Glutamatergic neuron (in vitro differentiated cells): ENCODE data around the gene PIGV. TPM values are rescaled to one million over a fixed set of nuclear protein-coding genes. Genes with fewer than 3 reads are reported as not detected.

Experiments used
- DNase-seq: peaks from one replicate; pipeline ENCODE4 v3.0.0; 2022
- H3K27ac Mint-ChIP-seq: one replicate; pipeline ENCODE4 v1.8.0; 2020; ENCODE audit warnings: mild to moderate bottlenecking, mixed read lengths, inconsistent platforms; ENCODE audit not compliant: unreplicated experiment
- H3K27me3 Mint-ChIP-seq: one replicate; pipeline ENCODE4 v1.8.0; 2020; ENCODE audit warnings: mild to moderate bottlenecking, moderate library complexity, mixed read lengths, inconsistent platforms; ENCODE audit not compliant: unreplicated experiment
- H3K36me3 Mint-ChIP-seq: one replicate; pipeline ENCODE4 v1.8.0; 2020; ENCODE audit warnings: mild to moderate bottlenecking, mixed read lengths, inconsistent platforms; ENCODE audit not compliant: unreplicated experiment
- H3K4me1 Mint-ChIP-seq: one replicate; pipeline ENCODE4 v1.8.0; 2020; ENCODE audit warnings: mild to moderate bottlenecking, low read depth, mixed read lengths, inconsistent platforms; ENCODE audit not compliant: unreplicated experiment
- H3K4me3 Mint-ChIP-seq: one replicate; pipeline ENCODE4 v1.8.0; 2020; ENCODE audit warnings: mild to moderate bottlenecking, mixed read lengths, inconsistent platforms; ENCODE audit not compliant: unreplicated experiment
- H3K9me3 Mint-ChIP-seq: one replicate; pipeline ENCODE4 v1.8.0; 2020; ENCODE audit warnings: mild to moderate bottlenecking, moderate library complexity, mixed read lengths, inconsistent platforms; ENCODE audit not compliant: unreplicated experiment
- total RNA-seq: library from RNA; stranded (reverse); fragmentation: NEBNext Ultra II Directional; extraction: Animal tissue kit (Norgen Biotek cat#: 25700); gene quantifications from one replicate; pipeline ENCODE4 v1.2.1, GENCODE V29; 2021; ENCODE audit not compliant: unreplicated experiment
- TF ChIP-seq, protein P1 (sequence below): fragments of 200-600 bp; sonication (generic); IDR thresholded peaks from one replicate; pipeline ENCODE4 v1.5.0; 2021; ENCODE audit not compliant: partially characterized antibody, unreplicated experiment

Gene PIGV
- total RNA-seq, 1 donor from 2014 or later: 6.7 TPM

DNA sequence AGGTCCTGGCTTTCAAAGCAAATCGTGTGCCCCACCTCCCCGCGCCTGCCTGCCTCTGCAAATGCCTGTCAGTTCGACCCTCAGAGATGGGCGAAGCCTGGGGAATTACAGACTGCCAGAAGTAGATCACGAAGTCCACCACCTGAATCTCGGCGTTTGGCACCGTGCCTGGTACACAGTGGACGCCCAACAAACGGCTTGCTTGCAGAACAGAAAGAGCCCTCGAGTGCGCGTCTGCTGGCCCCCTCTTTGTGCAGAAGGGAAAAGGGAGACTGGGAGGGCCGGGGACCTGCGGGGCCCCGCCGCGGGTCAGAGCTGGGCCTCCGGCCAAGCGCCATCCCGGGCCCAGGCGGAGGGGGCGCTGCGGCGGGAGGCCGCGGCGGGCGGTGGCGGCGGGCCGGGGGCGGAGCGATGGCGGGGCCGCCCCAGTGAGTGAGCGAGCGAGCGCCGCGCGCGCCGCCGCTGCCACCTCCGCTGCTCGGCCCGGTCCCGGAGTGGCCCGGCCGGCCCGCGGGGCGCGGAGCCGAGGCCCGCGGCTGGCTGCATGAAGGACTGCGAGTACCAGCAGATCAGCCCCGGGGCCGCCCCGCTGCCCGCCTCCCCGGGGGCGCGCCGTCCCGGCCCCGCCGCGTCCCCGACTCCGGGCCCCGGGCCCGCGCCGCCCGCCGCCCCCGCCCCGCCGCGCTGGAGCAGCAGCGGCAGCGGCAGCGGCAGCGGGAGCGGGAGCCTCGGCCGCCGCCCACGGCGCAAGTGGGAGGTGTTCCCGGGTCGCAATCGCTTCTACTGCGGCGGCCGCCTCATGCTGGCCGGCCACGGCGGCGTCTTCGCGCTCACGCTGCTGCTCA lies 38.7 kb downstream of the PIGV start, which contains the start of gene ZDHHC18:
Gene ZDHHC18 (plus strand): TSS at position 428 of the 845 bp plus-strand sequence. CDS start 117 bp downstream, at position 545.
- Mint-ChIP-seq H3K9me3 (peaks cover 7% of the 10 kb centered on the region), H3K27me3 (peaks cover 11% of the 10 kb centered on the region), H3K36me3 (no peaks in the 10 kb centered on the region), H3K4me1 (peaks cover 20% of the 10 kb centered on the region), H3K27ac (peak within 1 kb of the TSS; percentile 96), H3K4me3 (peak within 1 kb of the TSS; percentile 95)
- DNase-seq: peak; percentile 82
- TF ChIP-seq, protein P1, sequence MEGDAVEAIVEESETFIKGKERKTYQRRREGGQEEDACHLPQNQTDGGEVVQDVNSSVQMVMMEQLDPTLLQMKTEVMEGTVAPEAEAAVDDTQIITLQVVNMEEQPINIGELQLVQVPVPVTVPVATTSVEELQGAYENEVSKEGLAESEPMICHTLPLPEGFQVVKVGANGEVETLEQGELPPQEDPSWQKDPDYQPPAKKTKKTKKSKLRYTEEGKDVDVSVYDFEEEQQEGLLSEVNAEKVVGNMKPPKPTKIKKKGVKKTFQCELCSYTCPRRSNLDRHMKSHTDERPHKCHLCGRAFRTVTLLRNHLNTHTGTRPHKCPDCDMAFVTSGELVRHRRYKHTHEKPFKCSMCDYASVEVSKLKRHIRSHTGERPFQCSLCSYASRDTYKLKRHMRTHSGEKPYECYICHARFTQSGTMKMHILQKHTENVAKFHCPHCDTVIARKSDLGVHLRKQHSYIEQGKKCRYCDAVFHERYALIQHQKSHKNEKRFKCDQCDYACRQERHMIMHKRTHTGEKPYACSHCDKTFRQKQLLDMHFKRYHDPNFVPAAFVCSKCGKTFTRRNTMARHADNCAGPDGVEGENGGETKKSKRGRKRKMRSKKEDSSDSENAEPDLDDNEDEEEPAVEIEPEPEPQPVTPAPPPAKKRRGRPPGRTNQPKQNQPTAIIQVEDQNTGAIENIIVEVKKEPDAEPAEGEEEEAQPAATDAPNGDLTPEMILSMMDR: peak; percentile 49

DNA sequence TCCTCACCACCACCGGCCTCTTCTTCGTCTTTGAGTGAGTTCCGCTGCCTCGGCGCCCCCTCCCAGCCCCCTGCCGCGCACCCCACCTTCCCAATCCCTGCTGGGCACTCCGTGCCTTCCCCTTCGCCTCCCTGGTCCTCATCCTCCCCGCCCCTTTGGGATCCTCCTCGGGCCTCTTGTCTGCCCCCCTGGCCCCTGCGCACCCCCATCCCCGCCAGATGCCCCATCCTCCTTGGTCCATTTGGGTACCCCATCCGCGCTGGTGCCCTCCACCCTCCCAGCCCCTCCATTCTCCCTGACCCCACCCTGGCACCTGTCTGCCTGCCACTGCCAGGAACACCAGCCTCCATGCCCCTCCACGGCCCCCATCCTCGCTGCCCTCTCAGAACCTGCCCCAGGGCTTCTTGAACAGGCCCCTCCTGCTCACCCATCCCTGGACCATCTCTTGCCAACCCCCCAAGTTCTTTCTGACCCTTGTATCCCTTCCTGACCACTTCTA lies 39.4 kb downstream of the PIGV start:
- peaks cover 11% of the 10 kb centered on the region for H3K27me3 Mint-ChIP-seq
- peaks cover 7% of the 10 kb centered on the region for H3K9me3 Mint-ChIP-seq
- DNase-seq: no peak
- peaks cover 24% of the 10 kb centered on the region for H3K4me1 Mint-ChIP-seq
- no peaks in the 10 kb centered on the region for H3K36me3 Mint-ChIP-seq
- TF ChIP-seq, protein P1: no peak
- H3K27ac Mint-ChIP-seq: peak overlapping the region; percentile 90
- peak overlapping the region; percentile 91 for H3K4me3 Mint-ChIP-seq

DNA sequence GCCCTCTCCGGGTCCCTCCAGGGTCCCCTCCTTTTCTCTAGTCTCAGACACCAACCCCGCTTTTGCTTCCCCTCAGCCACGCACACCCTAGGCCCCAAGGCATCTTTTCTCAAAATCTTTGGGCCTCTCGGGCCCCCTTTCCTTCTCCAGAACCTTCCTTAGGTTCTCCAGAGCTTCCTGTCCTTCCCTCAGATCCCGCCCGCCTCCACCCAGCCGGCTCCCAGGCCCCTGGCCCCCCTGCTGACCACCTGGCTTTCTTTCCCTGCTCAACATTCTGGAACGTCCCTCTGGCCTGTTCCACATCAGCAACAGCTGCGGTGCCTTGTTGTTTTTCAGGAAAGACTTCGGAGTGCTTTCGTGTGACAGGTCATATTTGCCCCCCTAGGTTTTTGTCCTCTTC lies 39.9 kb downstream of the PIGV start:
- TF ChIP-seq, protein P1: no peak
- peaks cover 7% of the 10 kb centered on the region for H3K9me3 Mint-ChIP-seq
- peaks cover 26% of the 10 kb centered on the region for H3K4me1 Mint-ChIP-seq
- no peaks in the 10 kb centered on the region for H3K36me3 Mint-ChIP-seq
- peak; percentile 53 for DNase-seq
- H3K27ac Mint-ChIP-seq: peak overlapping the region; percentile 90
- peak overlapping the region; percentile 91 for H3K4me3 Mint-ChIP-seq
- H3K27me3 Mint-ChIP-seq: peaks cover 11% of the 10 kb centered on the region

DNA sequence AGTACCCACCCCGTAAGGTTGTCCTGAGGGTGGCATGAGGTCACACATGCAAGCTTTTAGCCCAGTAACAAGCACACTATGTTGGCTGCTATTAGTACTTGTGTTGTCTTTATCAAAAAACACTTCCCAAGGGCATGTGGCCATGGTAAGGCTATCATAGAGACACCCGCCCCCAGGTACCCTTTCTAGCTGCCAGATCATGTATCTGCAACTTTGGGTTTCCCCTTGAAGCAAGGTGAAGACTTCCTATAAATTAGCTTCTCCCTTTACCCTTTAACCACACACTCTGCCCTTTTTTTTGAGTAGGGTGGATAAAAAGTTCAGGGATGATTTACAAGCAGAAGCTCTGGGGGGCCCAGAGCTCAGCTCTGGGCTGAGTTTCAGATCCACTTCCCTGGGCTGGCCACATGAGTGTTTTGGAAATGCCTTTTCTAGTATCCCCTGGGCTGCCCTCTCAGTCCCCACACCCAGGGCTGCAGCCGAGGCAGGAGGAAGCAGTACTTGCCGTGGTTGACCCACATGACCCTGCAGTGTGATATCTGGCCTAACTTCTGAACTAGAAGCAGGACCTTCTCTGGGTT lies 40.8 kb downstream of the PIGV start:
- peaks cover 26% of the 10 kb centered on the region for H3K4me1 Mint-ChIP-seq
- peaks cover 7% of the 10 kb centered on the region for H3K9me3 Mint-ChIP-seq
- H3K4me3 Mint-ChIP-seq: peak overlapping the region; percentile 91
- peaks cover 11% of the 10 kb centered on the region for H3K27me3 Mint-ChIP-seq
- DNase-seq: no peak
- no peak overlapping the region for H3K27ac Mint-ChIP-seq
- H3K36me3 Mint-ChIP-seq: no peaks in the 10 kb centered on the region
- TF ChIP-seq, protein P1: no peak
